Osteoblast (primary cell): ENCODE results near the gene CHD6. TPM values are rescaled to one million over a fixed set of nuclear protein-coding genes. Genes with fewer than 3 reads are reported as not detected.

Source experiments
- DNase-seq: peaks from one replicate; pipeline ENCODE4 v3.0.0; 2011; ENCODE audit warnings: low spot score, mixed read lengths; ENCODE audit not compliant: insufficient read length; ENCODE audit errors: missing footprints
- H2AFZ ChIP-seq: 2 replicates; pipeline ENCODE4 v1.6.0; 2011; ENCODE audit warnings: mild to moderate bottlenecking, low read length
- H3K27ac ChIP-seq: 2 replicates; pipeline ENCODE4 v1.5.1; 2011; ENCODE audit warnings: mild to moderate bottlenecking, low read depth, low read length, moderate library complexity
- H3K27me3 ChIP-seq: 2 replicates; pipeline ENCODE4 v1.6.0; 2012; ENCODE audit warnings: mild to moderate bottlenecking, control low read depth, inconsistent platforms, low read length, moderate library complexity; ENCODE audit not compliant: insufficient read depth
- H3K36me3 ChIP-seq: 2 replicates; pipeline ENCODE4 v1.5.1; 2011; ENCODE audit warnings: mild to moderate bottlenecking, low read length, control low read depth, moderate library complexity; ENCODE audit not compliant: insufficient read depth
- H3K4me1 ChIP-seq: 2 replicates; pipeline ENCODE4 v1.5.1; 2011; ENCODE audit warnings: mild to moderate bottlenecking, low read length, control low read depth, moderate library complexity; ENCODE audit not compliant: insufficient read depth
- H3K4me2 ChIP-seq: 2 replicates; pipeline ENCODE4 v1.6.0; 2011; ENCODE audit warnings: mild to moderate bottlenecking, low read length; ENCODE audit not compliant: insufficient read depth
- H3K4me3 ChIP-seq: fragments of 200-600 bp; sonication (generic); 3 replicates; pipeline ENCODE4 v1.5.1; 2012; ENCODE audit warnings: mild to moderate bottlenecking, low read length, inconsistent platforms; ENCODE audit not compliant: insufficient read depth
- H3K79me2 ChIP-seq: 2 replicates; pipeline ENCODE4 v1.6.0; 2012; ENCODE audit warnings: mild to moderate bottlenecking, low read length, control low read depth, inconsistent platforms; ENCODE audit not compliant: insufficient read depth
- H3K9me3 ChIP-seq: 2 replicates; pipeline ENCODE4 v1.5.1; 2011; ENCODE audit warnings: low read depth, low read length, control low read depth
- H4K20me1 ChIP-seq: 2 replicates; pipeline ENCODE4 v1.6.0; 2012; ENCODE audit warnings: mild to moderate bottlenecking, low read length, control low read depth; ENCODE audit not compliant: insufficient read depth
- total RNA-seq: library from RNA; depleted of rRNA; stranded (reverse); fragments of >200 nt; gene quantifications from 2 replicates; pipeline ENCODE4 v1.2.3, GENCODE V29; 2012
- TF ChIP-seq, protein P1 (sequence below): IDR thresholded peaks from 2 replicates; pipeline ENCODE4 v1.5.1; 2011; ENCODE audit warnings: mild to moderate bottlenecking, low read depth, low read length, moderate library complexity; ENCODE audit errors: extremely low read depth

The CHD6 gene
- total RNA-seq, 1 donor, result 32.2 TPM

DNA sequence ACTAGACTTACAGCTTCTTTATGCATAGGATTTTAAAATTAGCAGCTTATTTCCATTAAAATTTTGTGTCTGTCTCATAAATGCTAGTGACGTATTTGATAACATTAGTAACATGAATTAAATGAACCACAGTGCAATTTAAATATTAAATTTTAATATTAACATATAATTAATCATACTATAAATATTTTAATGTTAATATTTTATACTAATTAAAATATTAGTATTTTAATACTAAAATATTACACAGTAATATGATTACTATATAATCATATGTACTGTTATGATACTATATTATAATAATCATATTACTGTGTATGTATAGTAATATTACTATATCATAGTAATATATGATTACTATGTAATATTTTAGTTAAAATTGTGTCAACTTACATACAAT is 73.7 kb downstream of the CHD6 start:
- no peaks in the 10 kb centered on the region for H3K9me3 ChIP-seq
- H3K79me2 ChIP-seq, result peaks cover 12% of the 10 kb centered on the region
- H3K27ac ChIP-seq, result no peak overlapping the region
- H2AFZ ChIP-seq, result no peak overlapping the region
- no peaks in the 10 kb centered on the region for H3K4me1 ChIP-seq
- TF ChIP-seq, protein P1, sequence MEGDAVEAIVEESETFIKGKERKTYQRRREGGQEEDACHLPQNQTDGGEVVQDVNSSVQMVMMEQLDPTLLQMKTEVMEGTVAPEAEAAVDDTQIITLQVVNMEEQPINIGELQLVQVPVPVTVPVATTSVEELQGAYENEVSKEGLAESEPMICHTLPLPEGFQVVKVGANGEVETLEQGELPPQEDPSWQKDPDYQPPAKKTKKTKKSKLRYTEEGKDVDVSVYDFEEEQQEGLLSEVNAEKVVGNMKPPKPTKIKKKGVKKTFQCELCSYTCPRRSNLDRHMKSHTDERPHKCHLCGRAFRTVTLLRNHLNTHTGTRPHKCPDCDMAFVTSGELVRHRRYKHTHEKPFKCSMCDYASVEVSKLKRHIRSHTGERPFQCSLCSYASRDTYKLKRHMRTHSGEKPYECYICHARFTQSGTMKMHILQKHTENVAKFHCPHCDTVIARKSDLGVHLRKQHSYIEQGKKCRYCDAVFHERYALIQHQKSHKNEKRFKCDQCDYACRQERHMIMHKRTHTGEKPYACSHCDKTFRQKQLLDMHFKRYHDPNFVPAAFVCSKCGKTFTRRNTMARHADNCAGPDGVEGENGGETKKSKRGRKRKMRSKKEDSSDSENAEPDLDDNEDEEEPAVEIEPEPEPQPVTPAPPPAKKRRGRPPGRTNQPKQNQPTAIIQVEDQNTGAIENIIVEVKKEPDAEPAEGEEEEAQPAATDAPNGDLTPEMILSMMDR, result no peak
- H3K36me3 ChIP-seq, result no peaks in the 10 kb centered on the region
- H3K4me2 ChIP-seq, result no peak overlapping the region
- DNase-seq, result no peak
- H4K20me1 ChIP-seq, result peaks cover 16% of the 10 kb centered on the region
- no peak overlapping the region for H3K4me3 ChIP-seq
- no peaks in the 10 kb centered on the region for H3K27me3 ChIP-seq

DNA sequence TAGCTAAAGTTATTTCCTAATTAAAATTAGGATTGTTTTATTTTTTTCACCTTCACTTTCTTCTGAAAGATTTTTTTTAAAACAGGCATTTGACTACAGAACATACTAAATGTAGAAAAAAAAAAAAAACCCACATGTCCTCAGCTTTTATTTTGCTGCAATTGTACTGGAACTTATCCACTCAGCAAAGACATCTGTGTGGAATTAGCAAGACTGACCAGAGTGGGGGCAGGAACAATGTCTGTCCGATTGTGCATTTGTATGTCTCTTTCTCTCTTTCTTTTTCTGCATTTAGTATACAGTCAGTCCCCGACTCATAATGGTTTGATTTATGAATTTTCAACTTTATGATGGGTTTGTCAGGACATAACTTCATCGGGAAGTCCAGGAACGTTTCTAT is 77.3 kb downstream of the CHD6 start:
- H3K36me3 ChIP-seq, result no peaks in the 10 kb centered on the region
- no peaks in the 10 kb centered on the region for H3K4me1 ChIP-seq
- no peak overlapping the region for H3K4me3 ChIP-seq
- no peak overlapping the region for H3K27ac ChIP-seq
- no peak for DNase-seq
- H3K9me3 ChIP-seq, result no peaks in the 10 kb centered on the region
- H3K4me2 ChIP-seq, result no peak overlapping the region
- H4K20me1 ChIP-seq, result peaks cover 13% of the 10 kb centered on the region
- H3K27me3 ChIP-seq, result no peaks in the 10 kb centered on the region
- peaks cover 3% of the 10 kb centered on the region for H3K79me2 ChIP-seq
- TF ChIP-seq, protein P1, result no peak
- no peak overlapping the region for H2AFZ ChIP-seq

DNA sequence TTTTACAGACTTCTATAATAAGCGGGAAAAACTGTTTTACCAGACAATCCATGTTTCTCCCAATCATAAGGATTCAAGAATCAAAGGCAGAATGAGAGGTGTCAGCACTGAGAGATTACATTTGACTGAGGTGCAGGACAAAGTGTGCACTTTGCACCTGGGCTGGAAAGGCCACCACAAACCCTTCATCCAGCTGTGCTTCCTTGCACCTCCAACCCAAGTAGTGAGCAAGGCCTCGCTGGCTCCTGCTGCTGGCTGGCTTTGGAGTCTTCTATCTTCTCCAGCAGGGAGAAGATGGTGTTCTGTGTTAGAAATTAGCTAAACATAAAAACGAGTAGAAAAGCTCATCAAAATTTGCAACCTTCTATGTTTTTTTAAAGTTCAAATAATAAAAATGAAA is 77.7 kb downstream of the CHD6 start:
- Histone ChIP-seq H3K9me3 (no peaks in the 10 kb centered on the region), H3K27ac (no peak overlapping the region), H3K36me3 (no peaks in the 10 kb centered on the region), H2AFZ (no peak overlapping the region), H3K4me1 (no peaks in the 10 kb centered on the region), H3K4me3 (no peak overlapping the region), H3K4me2 (no peak overlapping the region), H3K79me2 (no peaks in the 10 kb centered on the region), H4K20me1 (peaks cover 9% of the 10 kb centered on the region), H3K27me3 (no peaks in the 10 kb centered on the region)
- DNase-seq, result no peak
- TF ChIP-seq, protein P1, result no peak

DNA sequence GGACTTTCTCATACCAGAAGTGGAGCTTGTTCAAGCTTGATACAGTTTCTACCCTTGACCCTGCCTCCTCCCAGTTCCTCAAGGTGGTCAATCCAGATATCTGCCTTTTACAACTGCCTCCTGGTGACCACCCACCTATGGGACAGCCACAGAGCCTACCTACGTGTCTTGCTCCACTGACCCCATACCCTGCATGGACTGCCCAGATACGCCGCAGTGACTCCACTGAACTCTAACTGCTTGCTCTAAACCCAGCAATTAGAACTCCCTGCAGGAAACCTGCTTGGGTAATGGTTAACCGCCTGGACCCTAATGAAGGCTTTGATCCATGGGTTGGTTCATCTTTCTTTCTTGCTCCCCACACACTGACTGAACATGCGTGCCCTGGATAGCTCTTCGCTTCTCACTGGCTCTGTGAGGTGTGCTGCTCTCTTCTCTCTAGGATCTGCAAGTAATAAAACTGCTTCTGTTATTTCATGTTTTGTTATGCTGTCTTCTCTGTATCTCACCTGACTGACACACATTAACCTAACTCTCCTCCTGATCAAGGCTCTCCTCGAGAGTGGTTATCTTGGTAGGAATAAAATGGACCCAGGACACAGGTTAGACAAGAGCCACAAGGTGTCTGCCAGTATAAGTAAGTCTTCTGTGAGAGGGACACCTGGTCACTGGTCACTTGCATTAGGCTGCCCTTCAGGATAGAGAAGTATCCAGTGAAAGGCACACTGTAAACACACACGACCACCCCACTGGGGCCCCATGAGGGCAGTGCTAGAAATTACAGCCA is 79.2 kb downstream of the CHD6 start:
- Histone ChIP-seq H3K27me3 (no peaks in the 10 kb centered on the region), H3K36me3 (no peaks in the 10 kb centered on the region), H3K9me3 (no peaks in the 10 kb centered on the region), H3K27ac (no peak overlapping the region), H3K4me1 (peaks cover 5% of the 10 kb centered on the region), H4K20me1 (peaks cover 20% of the 10 kb centered on the region), H3K4me2 (no peak overlapping the region), H2AFZ (no peak overlapping the region), H3K79me2 (no peaks in the 10 kb centered on the region), H3K4me3 (no peak overlapping the region)
- no peak for DNase-seq
- TF ChIP-seq, protein P1, result no peak
